Neural crest cell (in vitro differentiated cells): Measurements from ENCODE around the gene ADGRA1. TPM values are rescaled to one million over a fixed set of nuclear protein-coding genes. Genes with fewer than 3 reads are reported as not detected.

Source experiments
- DNase-seq: peaks from one replicate; pipeline ENCODE4 v3.0.0; 2021; ENCODE audit warnings: low read depth, mixed read lengths, low spot score
- H3K27ac Mint-ChIP-seq: one replicate; pipeline ENCODE4 v1.8.0; 2021; ENCODE audit warnings: mild to moderate bottlenecking, mixed read lengths; ENCODE audit not compliant: unreplicated experiment
- H3K27me3 Mint-ChIP-seq: 2 replicates; pipeline ENCODE4 v1.8.0; 2021; ENCODE audit warnings: low read depth, mild to moderate bottlenecking, mixed read lengths
- H3K36me3 Mint-ChIP-seq: 2 replicates; pipeline ENCODE4 v1.8.0; 2021; ENCODE audit warnings: low read depth, mild to moderate bottlenecking, mixed read lengths
- H3K4me1 Mint-ChIP-seq: 2 replicates; pipeline ENCODE4 v1.8.0; 2021; ENCODE audit warnings: mixed read lengths
- H3K4me3 Mint-ChIP-seq: one replicate; pipeline ENCODE4 v1.8.0; 2021; ENCODE audit warnings: mild to moderate bottlenecking, mixed read lengths
- H3K9me3 Mint-ChIP-seq: 2 replicates; pipeline ENCODE4 v1.8.0; 2021; ENCODE audit warnings: mixed read lengths
- total RNA-seq: library from RNA; stranded (reverse); gene quantifications from 2 replicates; pipeline ENCODE4 v1.2.1, GENCODE V29; 2021
- TF ChIP-seq, protein P1 (sequence below): fragments of 200-600 bp; sonication (generic); conservative IDR thresholded peaks from 2 replicates; pipeline ENCODE4 v1.5.0; 2021; ENCODE audit warnings: antibody characterized with exemption, mild to moderate bottlenecking

Gene ADGRA1
- total RNA-seq, 1 donor from 2014 or later, result 0.33 TPM

DNA sequence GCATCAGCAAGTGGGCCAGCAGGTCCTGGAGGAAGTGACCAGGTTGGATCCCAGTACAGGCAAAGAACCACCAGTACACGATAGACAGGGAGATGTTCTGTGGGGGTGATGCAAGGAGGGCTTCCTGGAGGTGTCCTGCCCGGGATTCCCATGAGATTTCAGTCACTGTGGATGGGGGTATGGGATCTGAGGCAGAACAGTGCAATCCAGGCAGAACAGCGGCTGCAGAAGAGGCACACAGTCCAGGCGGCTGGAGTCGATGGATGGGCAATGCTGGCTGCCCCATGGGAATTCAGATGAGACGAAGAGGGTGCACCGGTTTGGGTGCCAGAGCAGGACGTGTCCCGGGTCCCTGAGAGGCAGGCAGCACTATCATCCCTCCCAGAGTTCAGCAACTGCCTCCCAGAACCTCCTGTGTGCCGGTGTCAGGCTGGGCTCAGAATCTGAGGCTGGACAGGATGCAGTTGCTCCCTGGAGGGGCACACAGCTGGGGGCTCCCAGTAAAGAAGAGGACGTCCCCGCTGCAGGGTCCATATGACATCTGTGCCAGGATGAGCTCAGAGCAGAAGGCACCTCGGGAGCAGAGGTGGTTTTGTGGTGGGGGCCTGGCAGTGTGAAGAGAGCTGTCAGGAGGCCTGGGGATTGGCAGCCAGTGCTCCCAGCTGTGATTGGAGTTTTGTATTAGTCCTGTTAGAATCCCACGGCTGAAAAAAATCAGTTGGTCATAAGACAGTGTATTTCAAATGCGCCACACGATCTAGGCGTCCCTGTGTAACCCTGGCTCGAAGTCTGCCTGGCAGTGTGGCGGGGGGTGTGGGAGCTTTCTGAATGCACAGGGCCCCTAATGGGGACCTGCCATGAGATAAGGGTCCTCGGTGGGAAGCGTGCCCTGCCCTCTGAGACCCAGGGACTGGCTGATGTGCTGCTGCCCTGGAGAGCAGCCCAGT is 75.5 kb downstream of the ADGRA1 start:
- no peak overlapping the region for H3K27ac Mint-ChIP-seq
- TF ChIP-seq, protein P1, sequence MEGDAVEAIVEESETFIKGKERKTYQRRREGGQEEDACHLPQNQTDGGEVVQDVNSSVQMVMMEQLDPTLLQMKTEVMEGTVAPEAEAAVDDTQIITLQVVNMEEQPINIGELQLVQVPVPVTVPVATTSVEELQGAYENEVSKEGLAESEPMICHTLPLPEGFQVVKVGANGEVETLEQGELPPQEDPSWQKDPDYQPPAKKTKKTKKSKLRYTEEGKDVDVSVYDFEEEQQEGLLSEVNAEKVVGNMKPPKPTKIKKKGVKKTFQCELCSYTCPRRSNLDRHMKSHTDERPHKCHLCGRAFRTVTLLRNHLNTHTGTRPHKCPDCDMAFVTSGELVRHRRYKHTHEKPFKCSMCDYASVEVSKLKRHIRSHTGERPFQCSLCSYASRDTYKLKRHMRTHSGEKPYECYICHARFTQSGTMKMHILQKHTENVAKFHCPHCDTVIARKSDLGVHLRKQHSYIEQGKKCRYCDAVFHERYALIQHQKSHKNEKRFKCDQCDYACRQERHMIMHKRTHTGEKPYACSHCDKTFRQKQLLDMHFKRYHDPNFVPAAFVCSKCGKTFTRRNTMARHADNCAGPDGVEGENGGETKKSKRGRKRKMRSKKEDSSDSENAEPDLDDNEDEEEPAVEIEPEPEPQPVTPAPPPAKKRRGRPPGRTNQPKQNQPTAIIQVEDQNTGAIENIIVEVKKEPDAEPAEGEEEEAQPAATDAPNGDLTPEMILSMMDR, result no peak
- peak overlapping the region; percentile 54 for H3K4me3 Mint-ChIP-seq
- no peaks in the 10 kb centered on the region for H3K4me1 Mint-ChIP-seq
- peaks cover 25% of the 10 kb centered on the region for H3K27me3 Mint-ChIP-seq
- no peak for DNase-seq
- H3K36me3 Mint-ChIP-seq, result peaks cover 4% of the 10 kb centered on the region
- no peaks in the 10 kb centered on the region for H3K9me3 Mint-ChIP-seq

DNA sequence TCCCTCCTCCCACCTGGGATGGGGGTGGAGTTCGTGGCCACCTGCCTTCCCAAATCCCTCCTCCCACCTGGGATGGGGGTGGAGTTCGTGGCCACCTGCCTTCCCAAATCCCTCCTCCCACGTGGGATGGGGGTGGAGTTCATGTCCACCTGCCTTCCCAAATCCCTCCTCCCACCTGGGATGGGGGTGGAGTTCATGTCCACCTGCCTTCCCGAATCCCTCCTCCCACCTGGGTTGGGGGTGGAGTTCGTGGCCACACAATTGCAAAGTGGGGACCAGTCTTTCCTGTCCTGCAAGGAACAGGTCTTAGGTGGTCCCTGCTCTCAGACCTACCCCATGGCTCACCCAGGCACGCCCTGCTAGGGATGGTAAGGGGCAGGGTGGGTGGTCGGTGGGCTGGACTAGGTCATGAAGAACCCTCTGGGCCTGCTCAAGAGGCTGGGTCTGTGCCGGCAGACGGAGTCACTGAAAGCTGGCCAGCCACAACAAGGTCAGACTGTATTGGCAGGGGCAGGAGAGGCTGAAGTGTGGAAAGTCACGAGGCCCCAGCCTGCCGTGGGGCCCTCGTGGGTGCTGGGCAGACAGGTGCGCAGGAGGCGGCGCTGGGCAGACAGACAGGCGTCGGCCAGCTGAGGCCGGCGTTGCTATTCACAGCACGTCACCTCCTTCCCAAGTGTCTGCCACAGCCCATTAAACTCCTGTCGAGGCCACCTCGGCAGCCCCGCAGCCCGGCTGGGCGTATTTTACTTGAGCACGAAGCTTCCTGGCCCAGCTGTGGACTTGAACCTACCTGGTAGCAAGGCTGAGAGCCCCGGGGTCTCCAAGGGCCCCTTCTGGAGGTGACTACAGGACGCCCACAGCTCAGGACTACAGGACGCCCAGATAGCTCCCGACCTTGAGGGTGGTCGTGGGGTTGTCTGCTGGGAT is 76.4 kb downstream of the ADGRA1 start:
- H3K27me3 Mint-ChIP-seq, result peaks cover 25% of the 10 kb centered on the region
- TF ChIP-seq, protein P1, result no peak
- DNase-seq, result no peak
- no peak overlapping the region for H3K4me3 Mint-ChIP-seq
- no peaks in the 10 kb centered on the region for H3K4me1 Mint-ChIP-seq
- H3K9me3 Mint-ChIP-seq, result no peaks in the 10 kb centered on the region
- peaks cover 4% of the 10 kb centered on the region for H3K36me3 Mint-ChIP-seq
- no peak overlapping the region for H3K27ac Mint-ChIP-seq

DNA sequence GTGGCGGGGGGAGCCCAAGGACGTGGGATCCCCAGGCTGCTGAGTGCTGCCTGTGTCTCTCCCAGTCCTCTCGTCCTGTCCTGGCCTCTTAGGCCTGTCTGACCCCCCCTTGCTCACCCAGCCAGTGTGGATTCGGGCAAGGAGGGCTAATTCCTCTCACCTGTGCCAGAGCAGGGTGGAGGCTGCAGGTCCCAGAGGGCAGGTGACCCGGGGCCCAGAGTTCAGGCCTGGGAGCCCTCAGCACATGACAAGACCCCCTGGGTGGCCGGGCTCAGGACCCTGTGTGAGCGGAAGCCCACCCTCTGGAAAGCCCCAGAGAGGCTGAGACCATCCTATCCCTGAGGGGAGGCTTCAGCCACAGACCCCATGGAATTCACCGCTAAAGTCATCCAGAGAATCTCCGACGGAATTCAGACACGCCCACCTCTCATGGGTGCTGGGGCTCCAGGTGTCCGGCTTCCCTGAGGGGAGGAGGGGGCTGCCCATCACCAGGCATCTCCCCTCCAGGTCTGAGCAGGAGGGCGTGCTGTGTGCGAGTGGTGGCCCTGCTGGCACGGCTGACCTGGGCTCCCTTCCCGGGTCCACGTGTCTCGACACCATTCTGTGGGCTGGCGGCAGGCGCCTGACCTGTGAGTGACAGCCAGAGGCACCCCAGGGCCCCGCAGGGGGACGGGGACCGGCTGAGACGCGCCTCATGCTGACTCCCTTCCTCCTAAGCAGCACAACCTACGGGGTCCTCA is 77.3 kb downstream of the ADGRA1 start:
- Mint-ChIP-seq H3K4me1 (no peaks in the 10 kb centered on the region), H3K4me3 (no peak overlapping the region), H3K9me3 (no peaks in the 10 kb centered on the region), H3K27ac (no peak overlapping the region), H3K36me3 (peaks cover 5% of the 10 kb centered on the region), H3K27me3 (peaks cover 25% of the 10 kb centered on the region)
- TF ChIP-seq, protein P1, result no peak
- DNase-seq, result no peak

DNA sequence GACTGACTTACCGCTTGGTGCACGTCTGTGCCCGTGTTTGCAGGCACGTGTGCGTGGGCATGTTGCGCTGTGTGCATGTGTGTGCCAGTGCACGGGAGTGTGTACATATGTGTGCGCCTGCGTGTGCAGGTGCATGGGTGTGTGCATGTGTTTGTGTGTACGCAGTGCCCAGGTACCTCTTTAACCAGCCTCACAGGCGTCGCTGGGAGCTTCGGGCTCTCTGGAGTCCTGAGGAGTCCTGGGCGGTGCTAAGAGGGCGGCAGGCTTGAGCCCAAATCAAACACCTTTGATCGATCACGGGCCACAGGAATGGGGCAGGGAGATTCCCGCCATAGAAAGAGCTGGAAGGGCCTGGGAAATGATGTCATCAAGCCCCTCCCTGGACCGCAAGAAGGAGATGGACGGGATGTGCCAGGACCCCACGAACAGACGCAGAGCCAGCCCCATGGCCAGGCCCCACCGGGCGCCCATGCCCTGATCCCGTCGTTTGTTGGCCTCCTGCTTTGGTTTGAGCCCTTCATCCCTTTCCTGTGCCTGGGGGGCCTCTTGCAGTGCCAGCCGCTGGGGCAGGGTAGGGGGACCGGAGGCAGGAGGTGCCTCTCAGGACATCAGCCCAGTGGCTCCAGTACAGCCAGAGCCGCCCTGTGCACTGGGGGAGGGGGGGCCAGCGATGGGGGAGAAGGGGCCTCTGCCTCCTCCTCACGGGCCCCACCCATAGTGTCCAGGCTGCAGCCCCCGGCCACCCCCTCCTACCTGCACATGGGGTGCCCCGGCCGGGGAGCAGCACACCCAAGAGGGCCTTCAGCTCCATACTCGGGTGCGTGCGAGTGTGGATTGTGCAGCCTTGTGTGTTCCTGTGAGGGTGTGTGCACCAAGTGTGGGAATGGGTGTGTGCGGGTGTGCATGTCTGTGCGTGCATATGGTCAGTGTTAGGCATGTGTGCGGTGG is 78.1 kb downstream of the ADGRA1 start:
- H3K27ac Mint-ChIP-seq, result no peak overlapping the region
- TF ChIP-seq, protein P1, result no peak
- no peaks in the 10 kb centered on the region for H3K4me1 Mint-ChIP-seq
- no peaks in the 10 kb centered on the region for H3K9me3 Mint-ChIP-seq
- DNase-seq, result no peak
- H3K36me3 Mint-ChIP-seq, result peaks cover 6% of the 10 kb centered on the region
- H3K27me3 Mint-ChIP-seq, result peaks cover 25% of the 10 kb centered on the region
- no peak overlapping the region for H3K4me3 Mint-ChIP-seq
